ENCODE measurements around the gene RNF187. TPM values are rescaled to one million over a fixed set of nuclear protein-coding genes. Genes with fewer than 3 reads are reported as not detected.

RNF187 gene
- total and polyA plus RNA-seq, 2 of the 13 experiments (the other 11 are each of a cell fraction or from before 2014, with no cell fraction given): 41.3 to 59.4 TPM

GRCh38 chr1:228486596-228487335 is 416 bp upstream of the RNF187 start (continued):
- TF ChIP-seq, protein P1, sequence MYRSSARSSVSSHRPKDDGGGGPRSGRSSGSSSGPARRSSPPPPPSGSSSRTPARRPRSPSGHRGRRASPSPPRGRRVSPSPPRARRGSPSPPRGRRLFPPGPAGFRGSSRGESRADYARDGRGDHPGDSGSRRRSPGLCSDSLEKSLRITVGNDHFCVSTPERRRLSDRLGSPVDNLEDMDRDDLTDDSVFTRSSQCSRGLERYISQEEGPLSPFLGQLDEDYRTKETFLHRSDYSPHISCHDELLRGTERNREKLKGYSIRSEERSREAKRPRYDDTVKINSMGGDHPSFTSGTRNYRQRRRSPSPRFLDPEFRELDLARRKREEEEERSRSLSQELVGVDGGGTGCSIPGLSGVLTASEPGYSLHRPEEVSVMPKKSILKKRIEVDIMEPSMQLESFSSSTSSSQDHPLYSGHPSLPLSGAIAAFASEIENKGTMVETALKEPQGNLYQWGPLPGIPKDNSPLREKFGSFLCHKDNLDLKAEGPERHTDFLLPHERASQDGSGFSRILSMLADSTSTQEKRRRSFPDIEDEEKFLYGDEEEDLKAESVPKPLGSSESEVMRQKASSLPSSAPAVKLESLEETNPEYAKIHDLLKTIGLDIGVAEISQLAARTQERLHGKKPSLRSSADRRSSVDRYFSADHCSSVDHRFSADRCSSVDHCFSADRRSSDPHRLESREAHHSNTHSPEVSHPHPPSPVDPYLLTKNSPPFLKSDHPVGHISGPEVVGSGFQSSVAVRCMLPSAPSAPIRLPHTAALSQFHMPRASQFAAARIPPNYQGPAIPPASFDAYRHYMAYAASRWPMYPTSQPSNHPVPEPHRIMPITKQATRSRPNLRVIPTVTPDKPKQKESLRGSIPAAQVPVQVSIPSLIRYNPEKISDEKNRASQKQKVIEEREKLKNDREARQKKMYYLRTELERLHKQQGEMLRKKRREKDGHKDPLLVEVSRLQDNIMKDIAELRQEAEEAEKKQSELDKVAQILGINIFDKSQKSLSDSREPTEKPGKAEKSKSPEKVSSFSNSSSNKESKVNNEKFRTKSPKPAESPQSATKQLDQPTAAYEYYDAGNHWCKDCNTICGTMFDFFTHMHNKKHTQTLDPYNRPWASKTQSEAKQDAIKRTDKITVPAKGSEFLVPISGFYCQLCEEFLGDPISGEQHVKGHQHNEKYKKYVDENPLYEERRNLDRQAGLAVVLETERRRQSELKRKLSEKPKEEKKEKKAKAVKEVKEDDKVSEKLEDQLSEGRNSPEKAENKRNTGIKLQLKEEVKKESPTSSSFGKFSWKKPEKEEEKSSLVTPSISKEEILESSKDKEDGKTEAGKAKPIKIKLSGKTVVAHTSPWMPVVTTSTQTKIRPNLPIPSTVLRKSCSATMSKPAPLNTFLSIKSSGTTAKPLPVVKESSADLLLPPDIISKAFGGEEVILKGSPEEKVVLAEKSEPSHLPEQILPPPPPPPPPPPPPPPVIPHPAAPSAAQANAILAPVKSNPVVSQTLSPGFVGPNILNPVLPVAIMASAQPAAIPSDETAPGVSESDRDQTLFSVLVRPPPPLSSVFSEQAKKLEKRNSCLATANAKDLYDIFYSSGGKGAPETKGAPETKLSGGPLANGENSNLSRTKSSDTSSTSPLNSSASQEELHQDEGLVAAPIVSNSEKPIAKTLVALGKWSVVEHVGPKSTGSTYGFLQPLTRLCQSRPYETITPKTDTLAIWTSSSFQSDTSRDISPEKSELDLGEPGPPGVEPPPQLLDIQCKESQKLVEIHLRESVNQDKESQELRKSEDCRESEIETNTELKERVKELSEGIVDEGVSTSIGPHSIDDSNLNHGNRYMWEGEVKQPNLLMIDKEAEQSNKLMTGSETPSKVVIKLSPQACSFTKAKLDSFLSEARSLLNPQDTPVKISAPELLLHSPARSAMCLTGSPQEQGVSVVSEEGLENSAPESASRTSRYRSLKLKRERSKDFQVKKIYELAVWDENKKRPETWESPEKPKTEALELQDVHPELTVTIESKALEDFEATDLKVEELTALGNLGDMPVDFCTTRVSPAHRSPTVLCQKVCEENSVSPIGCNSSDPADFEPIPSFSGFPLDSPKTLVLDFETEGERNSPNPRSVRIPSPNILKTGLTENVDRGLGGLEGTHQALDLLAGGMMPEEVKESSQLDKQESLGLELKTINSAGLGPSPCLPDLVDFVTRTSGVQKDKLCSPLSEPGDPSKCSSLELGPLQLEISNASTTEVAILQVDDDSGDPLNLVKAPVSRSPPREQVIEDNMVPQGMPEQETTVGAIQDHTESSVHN (CRISPR knock-in tag; IDR thresholded peaks at IDR 0.05): peak; percentile 8; the same call in 1 of the 2 replicates
- TF ChIP-seq ZNF274 (CRISPR knock-in tag; IDR thresholded peaks at IDR 0.05): peak; percentile 77
- no peak for TF ChIP-seq ZNF512 (CRISPR knock-in tag; IDR thresholded peaks at IDR 0.05)
- no peak for TF ChIP-seq TCF7L2 (IDR thresholded peaks at IDR 0.05; ENCODE audit: low read depth, low read length)
- TF ChIP-seq ARNTL (CRISPR knock-in tag; IDR thresholded peaks at IDR 0.05): peak; percentile 11; the same call in 1 of the 2 replicates
- TF ChIP-seq NFATC3 (CRISPR knock-in tag; IDR thresholded peaks at IDR 0.05): peak; percentile 86; the same call in 1 of the 2 replicates
- TF ChIP-seq ZNF101 (CRISPR knock-in tag; IDR thresholded peaks at IDR 0.05; ENCODE audit: borderline replicate concordance, low read depth): no peak
- TF ChIP-seq KAT7 (CRISPR knock-in tag; IDR thresholded peaks at IDR 0.05; ENCODE audit: borderline replicate concordance): no peak; the same call in 1 of the 2 replicates
- peak; percentile 59; the same call in 1 of the 2 replicates for TF ChIP-seq PAX8 (CRISPR knock-in tag; IDR thresholded peaks at IDR 0.05; ENCODE audit: borderline replicate concordance)
- TF ChIP-seq YEATS2 (CRISPR knock-in tag; IDR thresholded peaks at IDR 0.05; ENCODE audit: borderline replicate concordance): peak; percentile 69
- TF ChIP-seq, protein P2, sequence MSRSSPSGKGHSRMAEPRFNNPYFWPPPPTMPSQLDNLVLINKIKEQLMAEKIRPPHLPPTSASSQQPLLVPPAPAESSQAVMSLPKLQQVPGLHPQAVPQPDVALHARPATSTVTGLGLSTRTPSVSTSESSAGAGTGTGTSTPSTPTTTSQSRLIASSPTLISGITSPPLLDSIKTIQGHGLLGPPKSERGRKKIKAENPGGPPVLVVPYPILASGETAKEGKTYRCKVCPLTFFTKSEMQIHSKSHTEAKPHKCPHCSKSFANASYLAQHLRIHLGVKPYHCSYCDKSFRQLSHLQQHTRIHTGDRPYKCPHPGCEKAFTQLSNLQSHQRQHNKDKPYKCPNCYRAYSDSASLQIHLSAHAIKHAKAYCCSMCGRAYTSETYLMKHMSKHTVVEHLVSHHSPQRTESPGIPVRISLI (CRISPR knock-in tag; IDR thresholded peaks at IDR 0.05; ENCODE audit: borderline replicate concordance): peak; percentile 60; the same call in 1 of the 2 replicates
- peak; percentile 70 for TF ChIP-seq E2F1 (CRISPR knock-in tag; IDR thresholded peaks at IDR 0.05)
- no peak for TF ChIP-seq EHMT2 (IDR thresholded peaks at IDR 0.05; ENCODE audit: borderline replicate concordance, low read depth, low read length)
- no peak for TF ChIP-seq ZNF33A (CRISPR knock-in tag; IDR thresholded peaks at IDR 0.05; ENCODE audit: borderline replicate concordance)
- TF ChIP-seq GATAD1 (CRISPR knock-in tag; IDR thresholded peaks at IDR 0.05): peak; percentile 82
